SK-N-SH (cell line): Measurements from ENCODE around the gene GORASP1. TPM values are rescaled to one million over a fixed set of nuclear protein-coding genes. Genes with fewer than 3 reads are reported as not detected.

Source experiments
- CTCF ChIA-PET: fragments of 300-600, 350-600 bp; formaldehyde crosslinking; extraction: SDS; loops from one replicate; lab custom pipeline; 2021; lab: Yijun Ruan, JAX
- POLR2A ChIA-PET: fragments of 350-600 bp; sonication (Branson Sonifier 250); formaldehyde crosslinking; extraction: SDS; loops from one replicate; lab custom pipeline; 2020; ENCODE audit warnings: antibody characterized with exemption, inconsistent platforms; lab: Yijun Ruan, JAX
- DNase-seq: peaks from one replicate; pipeline ENCODE4 v3.0.0; 2012
- H2AFZ ChIP-seq: fragments of 200-600 bp; sonication (generic); 2 replicates; pipeline ENCODE4 v1.8.1; 2016; ENCODE audit warnings: antibody characterized with exemption, mild to moderate bottlenecking, low read depth
- H3F3A ChIP-seq: fragments of 200-600 bp; sonication (generic); replicated peaks from 2 replicates; pipeline ENCODE3; 2016; ENCODE audit warnings: antibody characterized with exemption, mild to moderate bottlenecking; ENCODE audit not compliant: insufficient read depth
- H3K27ac ChIP-seq, 2 experiments: fragments of 200-500 bp in 1 of 2; fragments of 200-600 bp in 1 of 2; sonication (Bioruptor generic) in 1 of 2; sonication (generic), shearing (Covaris generic) in 1 of 2; 2 replicates each; pipeline versions ENCODE4 v1.5.1 to v1.6.1; 2014 to 2016; ENCODE audit warnings: low read depth in 2 of 2, inconsistent platforms in 1 of 2, low read length in 1 of 2, mild to moderate bottlenecking in 1 of 2, mixed read lengths in 1 of 2
- H3K27me3 ChIP-seq: fragments of 200-600 bp; sonication (generic), shearing (Covaris generic); 2 replicates; pipeline ENCODE4 v1.6.1; 2016; ENCODE audit warnings: mixed run types; ENCODE audit not compliant: insufficient read depth
- H3K36me3 ChIP-seq, 2 experiments: fragments of 200-500 bp in 1 of 2; fragments of 200-600 bp in 1 of 2; sonication (Bioruptor generic) in 1 of 2; sonication (generic) in 1 of 2; replicated peaks in 1 of 2; 2 replicates each; pipeline versions ENCODE3 to v1.5.1; 2014 to 2016; ENCODE audit warnings: low read length in 1 of 2, mild to moderate bottlenecking in 1 of 2; ENCODE audit not compliant: insufficient read depth in 2 of 2, control insufficient read depth in 1 of 2
- H3K4me1 ChIP-seq, 2 experiments: fragments of 200-500 bp in 1 of 2; fragments of 200-600 bp in 1 of 2; sonication (Bioruptor generic) in 1 of 2; sonication (generic), shearing (Covaris generic) in 1 of 2; 2 replicates each; pipeline versions ENCODE4 v1.5.1 to v1.6.1; 2014 to 2016; ENCODE audit warnings: low read depth in 1 of 2, low read length in 1 of 2, mixed run types in 1 of 2; ENCODE audit not compliant: insufficient read depth in 2 of 2, control insufficient read depth in 1 of 2
- H3K4me2 ChIP-seq: fragments of 200-600 bp; sonication (generic), shearing (Covaris generic); 2 replicates; pipeline ENCODE4 v1.6.1; 2017; ENCODE audit warnings: mixed run types
- H3K4me3 ChIP-seq, 2 experiments: fragments of 200-500 bp in 1 of 2; fragments of 200-600 bp in 1 of 2; sonication (Bioruptor generic) in 1 of 2; sonication (generic), shearing (Covaris generic) in 1 of 2; 2 replicates each; pipeline versions ENCODE4 v1.5.1 to v1.8.1; 2014 to 2016; ENCODE audit warnings: low read depth in 2 of 2, inconsistent platforms in 1 of 2, low read length in 1 of 2, mild to moderate bottlenecking in 1 of 2, mixed read lengths in 1 of 2, moderate library complexity in 1 of 2
- H3K79me2 ChIP-seq: fragments of 200-600 bp; sonication (generic); 2 replicates; pipeline ENCODE4 v1.8.1; 2017; ENCODE audit warnings: mild to moderate bottlenecking; ENCODE audit not compliant: insufficient read depth
- H3K9ac ChIP-seq: fragments of 200-600 bp; sonication (generic); 2 replicates; pipeline ENCODE4 v1.6.1; 2017; ENCODE audit warnings: mixed run types
- H3K9me2 ChIP-seq: fragments of 200-600 bp; sonication (generic); 2 replicates; pipeline ENCODE4 v1.6.1; 2017; ENCODE audit warnings: mixed run types
- H3K9me3 ChIP-seq: fragments of 200-600 bp; sonication (generic); 2 replicates; pipeline ENCODE4 v1.6.1; 2017; ENCODE audit warnings: mixed run types, mild to moderate bottlenecking, moderate library complexity
- H4K20me1 ChIP-seq: fragments of 200-600 bp; sonication (generic); 2 replicates; pipeline ENCODE4 v1.6.1; 2017; ENCODE audit warnings: mild to moderate bottlenecking, mixed run types; ENCODE audit not compliant: insufficient read depth
- ELF1 ChIP-seq: IDR thresholded peaks from 2 replicates; pipeline ENCODE4 v1.4.0; 2012
- EP300 ChIP-seq, 2 experiments: IDR thresholded peaks; 2 replicates each; pipeline versions ENCODE4 v1.4.0 to v1.6.1; 2012; ENCODE audit warnings: borderline replicate concordance in 1 of 2, low read depth in 1 of 2, low read length in 1 of 2
- FOSL2 ChIP-seq: IDR thresholded peaks from 2 replicates; pipeline ENCODE4 v1.4.0; 2012; ENCODE audit warnings: low read depth, mild to moderate bottlenecking, moderate library complexity, borderline replicate concordance
- FOXJ3 ChIP-seq: sonication (generic); formaldehyde crosslinking; IDR thresholded peaks from 2 replicates; pipeline ENCODE4 v1.5.1; 2020; ENCODE audit warnings: mild to moderate bottlenecking, missing genetic modification reagents
- FOXM1 ChIP-seq: IDR thresholded peaks from 2 replicates; pipeline ENCODE4 v1.4.0; 2012; ENCODE audit warnings: low read depth, mild to moderate bottlenecking
- GATA2 ChIP-seq: sonication (generic); formaldehyde crosslinking; IDR thresholded peaks from 2 replicates; pipeline ENCODE4 v1.5.0; 2020; ENCODE audit warnings: mild to moderate bottlenecking, missing genetic modification reagents
- MEF2A ChIP-seq: IDR thresholded peaks from 2 replicates; pipeline ENCODE4 v1.4.0; 2012; ENCODE audit warnings: low read depth, borderline replicate concordance
- POLR2AphosphoS5 ChIP-seq: IDR thresholded peaks from 2 replicates; pipeline ENCODE4 v1.6.1; 2012; ENCODE audit warnings: low read depth, low read length
- RAD21 ChIP-seq: IDR thresholded peaks from 2 replicates; pipeline ENCODE4 v1.6.1; 2012; ENCODE audit warnings: mild to moderate bottlenecking, low read length
- REST ChIP-seq: IDR thresholded peaks from 2 replicates; pipeline ENCODE4 v1.6.1; 2012; ENCODE audit warnings: mild to moderate bottlenecking, low read depth, low read length, moderate library complexity
- SIN3A ChIP-seq: IDR thresholded peaks from 2 replicates; pipeline ENCODE4 v1.6.1; 2012; ENCODE audit warnings: low read depth, mild to moderate bottlenecking, low read length, moderate library complexity, borderline replicate concordance
- SMC3 ChIP-seq: IDR thresholded peaks from 2 replicates; pipeline ENCODE4 v1.6.1; 2012; ENCODE audit warnings: low read depth, low read length, improper control_type of control experiment
- TCF12 ChIP-seq: IDR thresholded peaks from 2 replicates; pipeline ENCODE4 v1.4.0; 2012
- TEAD4 ChIP-seq: IDR thresholded peaks from 2 replicates; pipeline ENCODE4 v1.4.0; 2012; ENCODE audit warnings: mild to moderate bottlenecking, borderline replicate concordance; ENCODE audit not compliant: insufficient read depth
- YY1 ChIP-seq: IDR thresholded peaks from 2 replicates; pipeline ENCODE4 v1.4.0; 2012; ENCODE audit warnings: low read depth, mild to moderate bottlenecking
- WGBS: methylation state at CpG from one replicate; pipeline ENCODE4 v1.1.6; 2017; ENCODE audit warnings: low lambda C conversion rate; 5-methylcytosine and 5-hydroxymethylcytosine counted together
- polyA plus RNA-seq, 3 experiments: library from polyadenylated mRNA; depleted of rRNA; stranded (reverse); fragments of >200 nt; gene quantifications; 2 replicates each; pipeline ENCODE4 v1.2.3, GENCODE V29; 2012
- TF ChIP-seq, protein P1 (sequence below): fragments of 150-350 bp; IDR thresholded peaks from 2 replicates; pipeline ENCODE4 v1.6.1; 2017; ENCODE audit warnings: antibody characterized with exemption, low read length, low read depth, borderline replicate concordance
- TF ChIP-seq, protein P2 (sequence below): IDR thresholded peaks from 2 replicates; pipeline ENCODE4; 2012
- TF ChIP-seq, protein P3 (sequence below): fragments of 200-600 bp; sonication (generic); IDR thresholded peaks from 2 replicates; pipeline ENCODE4 v1.6.1; 2017; ENCODE audit warnings: antibody characterized with exemption, mild to moderate bottlenecking, moderate library complexity

GORASP1 gene
- polyA plus RNA-seq, 1 of the 3 experiments (the other 2 are of a cell fraction), result 44.3 TPM

GRCh38 chr3:39150803-39151631 lies 43.6 kb upstream of the GORASP1 start (continued):
- TF ChIP-seq GATA2 (CRISPR knock-in tag) (no peak), RAD21 (no peak), TCF12 (peak; percentile 87), EP300 (IDR thresholded peaks at IDR 0.05; ENCODE audit: borderline replicate concordance in 1 of 2, low read depth in 1 of 2, low read length in 1 of 2) (peak in 1 of 2 experiments; percentile 89; a peak in 2 of 4 replicates), SIN3A (peak; percentile 90), MEF2A (peak; percentile 44; the same call in 1 of the 2 replicates), ELF1 (peak; percentile 41; the same call in 1 of the 2 replicates), TEAD4 (peak; percentile 70), SMC3 (no peak)
- TF ChIP-seq, protein P1, sequence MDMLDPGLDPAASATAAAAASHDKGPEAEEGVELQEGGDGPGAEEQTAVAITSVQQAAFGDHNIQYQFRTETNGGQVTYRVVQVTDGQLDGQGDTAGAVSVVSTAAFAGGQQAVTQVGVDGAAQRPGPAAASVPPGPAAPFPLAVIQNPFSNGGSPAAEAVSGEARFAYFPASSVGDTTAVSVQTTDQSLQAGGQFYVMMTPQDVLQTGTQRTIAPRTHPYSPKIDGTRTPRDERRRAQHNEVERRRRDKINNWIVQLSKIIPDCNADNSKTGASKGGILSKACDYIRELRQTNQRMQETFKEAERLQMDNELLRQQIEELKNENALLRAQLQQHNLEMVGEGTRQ, result no peak
- TF ChIP-seq, protein P2, sequence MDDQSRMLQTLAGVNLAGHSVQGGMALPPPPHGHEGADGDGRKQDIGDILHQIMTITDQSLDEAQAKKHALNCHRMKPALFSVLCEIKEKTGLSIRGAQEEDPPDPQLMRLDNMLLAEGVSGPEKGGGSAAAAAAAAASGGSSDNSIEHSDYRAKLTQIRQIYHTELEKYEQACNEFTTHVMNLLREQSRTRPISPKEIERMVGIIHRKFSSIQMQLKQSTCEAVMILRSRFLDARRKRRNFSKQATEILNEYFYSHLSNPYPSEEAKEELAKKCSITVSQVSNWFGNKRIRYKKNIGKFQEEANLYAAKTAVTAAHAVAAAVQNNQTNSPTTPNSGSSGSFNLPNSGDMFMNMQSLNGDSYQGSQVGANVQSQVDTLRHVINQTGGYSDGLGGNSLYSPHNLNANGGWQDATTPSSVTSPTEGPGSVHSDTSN, result peak; percentile 74

DNA sequence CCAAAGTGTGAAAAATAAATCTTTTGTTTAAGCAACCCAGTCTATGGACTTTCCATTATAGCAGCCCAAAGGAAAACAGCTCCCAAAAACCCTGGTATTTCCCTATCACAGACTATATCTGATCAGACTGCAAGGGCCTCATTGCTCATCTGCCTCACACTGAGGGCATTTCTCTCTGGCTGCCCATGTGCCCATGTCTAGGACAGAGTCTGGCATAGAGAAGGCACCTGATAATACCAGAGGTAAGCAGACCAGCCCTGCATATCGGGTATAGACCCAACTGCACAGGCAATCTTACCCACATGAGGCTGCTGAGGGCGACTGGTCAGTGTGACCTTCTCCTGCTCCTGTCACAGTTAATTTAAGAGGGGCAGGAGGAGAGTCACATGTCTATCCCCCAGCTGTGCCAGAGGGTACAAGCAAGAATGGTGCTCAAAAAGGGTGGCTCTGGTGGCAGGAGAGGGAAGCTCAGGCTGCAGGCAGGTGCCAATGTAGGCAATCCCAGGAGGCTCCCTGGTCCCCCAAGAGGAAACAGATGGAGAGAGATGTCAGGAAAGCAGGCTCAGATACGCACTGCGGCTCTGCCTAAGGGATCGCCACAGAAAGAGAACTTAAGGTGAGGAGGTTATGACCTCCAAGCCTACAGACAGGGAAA lies 42.8 kb upstream of the GORASP1 start:
- Histone ChIP-seq H3K79me2 (peaks cover 75% of the 10 kb centered on the region), H3K4me2 (peak overlapping the region; percentile 97), H2AFZ (no peak overlapping the region), H3K27me3 (no peaks in the 10 kb centered on the region), H3K4me3 (peak overlapping the region; percentile 82 to 88; a peak in 3 of 4 replicates), H3K9ac (peak overlapping the region; percentile 96; the same call in 1 of the 2 replicates), H3K36me3 (peaks cover 8 to 10% of the 10 kb centered on the region in 2 experiments), H3F3A (peaks cover 58% of the 10 kb centered on the region), H3K9me3 (no peaks in the 10 kb centered on the region), H3K27ac (peak overlapping the region; percentile 90 to 100), H3K9me2 (no peaks in the 10 kb centered on the region), H3K4me1 (peaks cover 43 to 70% of the 10 kb centered on the region in 2 experiments), H4K20me1 (peaks cover 36% of the 10 kb centered on the region)
- peak; percentile 55 for DNase-seq
- CTCF ChIA-PET, result interaction anchor here (0.5 to 2.4 kb wide), 5 partner anchors 9 to 1968 kb away, joined by 3 to 8 read pairs (median 5); no protein-coding TSS in a partner anchor
- POLR2A ChIA-PET, result interaction anchor here (1.6 kb wide), 1 partner anchor 28 kb away, joined by 3 read pairs; no protein-coding TSS in a partner anchor
- TF ChIP-seq FOSL2, result no peak
- TF ChIP-seq REST, result no peak
- TF ChIP-seq TCF12, result no peak
- no peak for TF ChIP-seq FOXM1
- TF ChIP-seq, protein P3, sequence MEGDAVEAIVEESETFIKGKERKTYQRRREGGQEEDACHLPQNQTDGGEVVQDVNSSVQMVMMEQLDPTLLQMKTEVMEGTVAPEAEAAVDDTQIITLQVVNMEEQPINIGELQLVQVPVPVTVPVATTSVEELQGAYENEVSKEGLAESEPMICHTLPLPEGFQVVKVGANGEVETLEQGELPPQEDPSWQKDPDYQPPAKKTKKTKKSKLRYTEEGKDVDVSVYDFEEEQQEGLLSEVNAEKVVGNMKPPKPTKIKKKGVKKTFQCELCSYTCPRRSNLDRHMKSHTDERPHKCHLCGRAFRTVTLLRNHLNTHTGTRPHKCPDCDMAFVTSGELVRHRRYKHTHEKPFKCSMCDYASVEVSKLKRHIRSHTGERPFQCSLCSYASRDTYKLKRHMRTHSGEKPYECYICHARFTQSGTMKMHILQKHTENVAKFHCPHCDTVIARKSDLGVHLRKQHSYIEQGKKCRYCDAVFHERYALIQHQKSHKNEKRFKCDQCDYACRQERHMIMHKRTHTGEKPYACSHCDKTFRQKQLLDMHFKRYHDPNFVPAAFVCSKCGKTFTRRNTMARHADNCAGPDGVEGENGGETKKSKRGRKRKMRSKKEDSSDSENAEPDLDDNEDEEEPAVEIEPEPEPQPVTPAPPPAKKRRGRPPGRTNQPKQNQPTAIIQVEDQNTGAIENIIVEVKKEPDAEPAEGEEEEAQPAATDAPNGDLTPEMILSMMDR, result peak; percentile 23; the same call in 1 of the 2 replicates
- no peak for TF ChIP-seq FOXJ3 (CRISPR knock-in tag)
- no peak for TF ChIP-seq POLR2AphosphoS5
- TF ChIP-seq ELF1, result no peak
- TF ChIP-seq YY1, result no peak
- 64% methylated on average over 5 of the region's 5 CpGs for WGBS
